HG02798 (cell line): ENCODE data around the gene EFHD1.

Source experiments
- ATAC-seq: cut with Tn5 transposase; IDR thresholded peaks from one replicate; pipeline ENCODE4 v1.9.1; 2021; ENCODE audit warnings: mild to moderate bottlenecking; ENCODE audit not compliant: unreplicated experiment, poor library complexity

EFHD1 gene, protein sequence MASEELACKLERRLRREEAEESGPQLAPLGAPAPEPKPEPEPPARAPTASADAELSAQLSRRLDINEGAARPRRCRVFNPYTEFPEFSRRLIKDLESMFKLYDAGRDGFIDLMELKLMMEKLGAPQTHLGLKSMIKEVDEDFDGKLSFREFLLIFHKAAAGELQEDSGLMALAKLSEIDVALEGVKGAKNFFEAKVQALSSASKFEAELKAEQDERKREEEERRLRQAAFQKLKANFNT

DNA sequence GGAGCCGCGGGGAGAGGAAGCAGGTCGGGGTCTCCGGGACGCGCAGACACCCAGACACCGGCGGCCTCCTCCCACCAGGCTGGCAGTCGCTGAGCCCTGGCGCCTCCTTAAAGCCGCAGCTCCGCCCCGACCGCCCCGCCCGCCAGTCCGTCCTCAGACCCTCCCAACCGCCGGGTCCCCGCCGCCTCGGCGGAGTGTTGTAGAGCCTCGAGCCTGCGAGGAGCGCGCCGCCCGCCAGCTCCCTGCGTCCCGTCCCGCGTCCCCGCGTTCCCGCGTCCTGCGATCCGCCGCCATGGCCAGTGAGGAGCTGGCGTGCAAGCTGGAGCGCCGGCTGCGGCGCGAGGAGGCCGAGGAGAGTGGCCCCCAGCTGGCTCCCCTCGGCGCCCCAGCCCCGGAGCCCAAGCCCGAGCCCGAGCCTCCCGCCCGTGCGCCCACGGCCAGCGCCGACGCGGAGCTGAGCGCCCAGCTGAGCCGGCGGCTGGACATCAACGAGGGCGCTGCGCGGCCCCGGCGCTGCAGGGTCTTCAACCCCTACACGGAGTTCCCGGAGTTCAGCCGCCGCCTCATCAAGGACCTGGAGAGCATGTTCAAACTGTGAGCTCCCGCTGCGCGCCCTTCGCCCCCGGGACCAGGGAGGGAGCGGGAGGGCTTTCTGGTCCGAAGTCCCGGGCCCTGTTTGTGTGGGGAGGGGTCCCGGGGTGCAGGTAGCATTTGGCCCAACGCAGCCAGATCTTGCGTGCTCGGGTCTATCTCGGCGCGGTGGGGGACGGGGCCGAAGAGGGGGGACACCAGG, at the start of gene EFHD1:
Gene EFHD1 (plus strand): TSS at position 192 of the 793 bp plus-strand sequence. CDS start 101 bp downstream, at position 293.
- ATAC-seq, result no peak

DNA sequence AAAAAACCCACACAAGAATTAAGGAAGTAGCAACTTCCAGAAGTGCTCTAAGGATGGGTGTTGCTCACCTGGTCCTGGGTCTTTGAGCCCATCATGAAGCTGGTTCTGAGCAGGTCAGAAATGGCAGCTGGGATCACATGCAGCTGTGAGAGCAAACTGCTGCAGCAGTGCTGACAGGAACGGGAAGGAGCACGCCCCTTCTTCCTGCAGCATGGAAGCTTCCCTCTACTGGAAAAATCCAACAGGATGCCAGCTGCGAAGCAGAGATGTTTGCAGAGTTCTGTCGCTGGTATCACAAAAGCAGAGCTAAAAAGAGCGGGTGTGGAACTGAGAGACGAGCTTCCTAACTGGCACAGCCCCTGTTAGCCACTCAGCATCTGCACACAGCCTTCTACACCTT, 49.2 kb upstream of the EFHD1 start:
- ATAC-seq, result no peak

DNA sequence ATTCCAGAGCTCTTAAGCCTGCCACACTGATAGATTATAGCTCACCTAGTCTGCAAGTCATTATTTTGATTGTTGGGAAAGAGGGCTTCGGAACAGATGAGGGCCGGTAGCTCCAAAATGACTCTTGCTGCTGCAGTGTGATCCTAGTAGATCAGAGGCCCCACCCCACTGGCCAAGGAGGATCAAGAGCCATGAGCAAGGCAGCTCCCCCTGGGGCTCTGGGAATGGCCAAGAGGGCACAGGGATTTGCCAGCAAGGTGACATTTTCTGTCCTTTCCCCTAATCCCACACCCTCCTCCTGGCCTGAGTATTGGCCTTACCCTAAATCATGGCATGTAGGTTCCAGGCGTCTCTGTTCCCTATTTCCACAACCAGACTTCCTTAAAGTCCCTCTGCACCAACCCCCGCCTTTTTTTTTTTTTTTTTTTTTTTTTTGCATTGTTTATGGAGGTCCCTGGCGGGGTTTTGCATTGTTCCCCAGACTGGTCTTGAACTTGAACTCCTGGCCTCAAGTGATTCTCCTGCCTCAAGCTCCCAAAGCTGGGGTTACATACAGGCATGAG, 46.4 kb upstream of the EFHD1 start:
- no peak for ATAC-seq

DNA sequence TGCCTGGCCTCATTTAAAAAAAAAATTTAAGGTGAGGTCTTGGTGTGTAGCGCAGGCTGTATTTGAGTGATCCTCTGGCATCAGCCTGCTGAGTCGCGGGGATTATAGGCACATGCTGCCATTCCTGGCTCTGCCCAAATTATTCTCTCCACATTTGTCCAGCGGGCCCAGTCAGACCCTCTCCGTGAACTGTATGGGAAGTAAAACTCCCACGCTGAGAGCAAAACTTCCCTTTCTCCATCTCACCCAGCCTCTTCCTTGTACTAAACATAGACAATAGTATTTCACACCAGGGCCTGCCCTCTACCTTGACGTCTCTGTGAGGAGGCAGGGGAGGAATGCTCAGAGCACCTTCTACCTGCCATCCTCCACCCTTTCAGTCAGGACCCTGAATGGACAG, 45.9 kb upstream of the EFHD1 start:
- ATAC-seq, result no peak

DNA sequence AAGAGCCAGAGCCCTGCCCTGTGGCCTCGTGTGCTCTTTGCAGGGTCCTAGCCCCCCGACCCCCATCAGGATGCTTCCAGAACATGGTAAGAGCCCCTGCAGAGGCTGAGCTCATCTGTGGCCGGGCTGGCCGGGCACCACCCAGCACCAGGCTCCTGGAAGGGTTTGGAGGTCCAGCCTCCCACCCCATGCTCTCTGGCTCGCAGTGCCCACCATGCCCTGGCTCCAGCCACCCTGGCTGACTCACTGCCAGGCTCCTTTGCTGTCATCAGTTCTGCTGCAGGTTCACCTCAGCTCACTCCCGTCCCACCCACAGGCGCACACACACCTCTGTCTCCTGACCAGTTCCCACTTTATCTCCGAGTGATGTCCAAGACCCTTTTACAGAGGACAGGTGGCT, 45.4 kb upstream of the EFHD1 start:
- no peak for ATAC-seq

DNA sequence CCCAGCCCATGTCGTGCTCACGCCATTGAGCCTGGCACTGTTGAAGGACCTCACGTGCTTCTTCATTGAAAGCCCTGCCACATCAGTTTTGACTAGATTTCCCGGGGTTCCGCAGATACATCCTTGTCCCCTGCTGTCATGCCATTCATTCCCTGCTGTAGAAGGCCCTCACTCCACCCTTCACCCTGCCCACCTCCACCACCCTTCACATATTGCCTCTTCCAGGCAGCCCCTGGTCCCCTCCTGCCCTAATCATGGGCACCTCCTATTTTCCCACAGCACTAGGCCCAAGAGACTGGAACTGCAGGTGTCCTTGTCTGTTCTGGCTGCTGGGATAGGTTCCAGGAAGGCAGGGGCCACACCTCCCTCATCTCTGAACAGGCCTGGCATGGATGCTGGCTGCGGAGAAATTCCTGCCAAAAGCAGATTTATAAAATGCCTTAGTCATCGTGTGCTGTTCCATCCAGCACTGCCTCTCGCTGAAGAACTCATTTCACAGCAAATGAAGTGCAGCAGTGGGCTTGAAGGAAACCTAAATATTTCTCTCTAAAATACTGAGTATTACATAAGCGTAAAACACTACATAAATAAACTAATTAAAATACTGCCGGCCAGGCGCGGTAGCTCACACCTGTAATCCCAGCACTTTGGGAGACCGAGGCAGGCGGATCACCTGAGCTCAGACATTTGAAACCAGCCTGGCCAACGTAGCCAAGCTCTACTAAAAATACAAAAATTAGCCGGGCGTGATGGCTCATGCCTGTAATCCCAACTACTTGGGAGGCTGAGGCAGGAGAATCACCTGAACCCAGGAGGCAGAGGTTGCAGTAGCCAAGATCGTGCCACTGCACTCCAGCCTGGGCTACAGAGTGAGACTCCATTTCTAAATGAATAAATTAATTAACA, 44.5 kb upstream of the EFHD1 start:
- no peak for ATAC-seq

DNA sequence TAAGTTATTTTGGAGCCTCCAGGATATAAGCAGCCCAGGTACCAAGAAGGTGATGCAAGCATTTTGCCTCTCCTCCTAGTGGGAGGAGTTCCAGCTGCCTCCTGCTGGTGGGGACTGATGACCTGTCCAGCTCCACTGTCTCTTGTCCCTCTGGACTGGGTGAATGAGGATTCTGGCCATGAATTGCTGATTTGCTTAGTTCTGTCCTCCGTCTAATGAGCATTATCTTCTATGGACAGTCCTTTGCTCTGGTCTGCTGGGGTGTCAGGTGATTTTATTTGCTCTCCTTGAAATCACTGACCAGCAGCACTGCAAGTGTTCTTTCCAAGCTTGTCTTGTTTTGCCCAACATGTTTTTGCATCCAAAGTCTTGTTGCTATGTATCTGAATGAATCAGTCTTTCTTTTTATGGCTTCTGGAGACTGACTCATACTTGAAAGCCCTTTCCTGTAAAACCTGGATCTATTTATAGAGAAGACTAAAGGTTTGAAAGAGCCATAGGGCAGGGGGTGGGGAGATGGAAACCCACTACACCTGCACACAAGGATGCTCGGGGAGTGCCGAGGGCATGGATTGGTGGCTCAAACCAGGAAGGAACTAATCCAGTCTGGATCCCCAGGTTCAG, 40.5 kb upstream of the EFHD1 start:
- no peak for ATAC-seq

DNA sequence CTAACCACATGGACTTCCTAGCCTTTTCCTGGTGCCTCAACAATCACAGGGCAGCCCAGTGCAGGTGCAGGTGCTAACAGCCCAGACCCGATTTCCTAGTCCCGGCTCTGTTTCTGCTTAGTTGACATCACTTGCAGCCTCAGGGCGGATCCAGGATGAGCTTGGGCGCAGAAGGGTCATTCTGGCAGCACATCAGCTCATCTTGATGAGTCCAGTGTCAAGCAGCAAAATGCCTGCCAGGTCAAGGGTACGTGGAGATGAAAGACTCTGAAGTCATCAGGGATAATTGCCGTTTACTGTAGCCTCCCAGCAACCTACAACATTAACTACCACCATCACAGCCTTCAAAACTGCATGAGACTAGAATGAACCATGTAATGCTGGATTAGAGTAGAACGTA, 39.4 kb upstream of the EFHD1 start:
- ATAC-seq, result no peak

DNA sequence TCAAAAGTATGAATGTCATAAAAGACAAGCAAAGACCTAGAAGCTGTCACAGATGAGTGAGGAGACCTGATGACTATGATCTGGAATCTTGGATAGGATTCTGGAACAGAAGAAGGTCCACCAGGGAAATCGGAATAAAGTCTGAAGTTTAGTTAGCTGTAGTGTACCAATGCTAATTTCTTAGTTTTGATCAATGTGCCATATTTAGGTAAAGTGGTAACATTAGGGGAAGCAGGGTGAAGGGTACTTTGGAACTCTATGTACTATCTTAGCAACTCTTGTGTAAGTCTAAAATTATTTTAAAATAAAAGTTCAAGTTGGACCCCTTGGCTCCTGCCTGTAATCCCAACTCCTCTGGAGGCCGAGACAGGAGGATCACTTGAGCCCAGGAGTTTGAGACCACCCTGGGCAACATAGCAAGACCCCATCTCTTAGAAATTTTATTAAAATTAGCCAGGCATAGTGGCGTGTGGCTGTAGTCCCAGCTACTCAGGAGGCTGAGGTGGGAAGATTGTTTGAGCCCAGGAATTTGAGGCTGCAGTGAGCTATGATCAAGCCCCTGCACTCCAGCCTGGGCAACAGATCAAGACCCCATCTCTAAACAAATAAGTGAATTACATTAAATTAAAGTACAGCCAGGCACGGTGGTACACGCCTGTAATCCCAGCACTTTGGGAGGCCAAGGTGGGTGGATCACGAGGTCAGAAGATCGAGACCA, 35.9 kb upstream of the EFHD1 start:
- ATAC-seq, result no peak

DNA sequence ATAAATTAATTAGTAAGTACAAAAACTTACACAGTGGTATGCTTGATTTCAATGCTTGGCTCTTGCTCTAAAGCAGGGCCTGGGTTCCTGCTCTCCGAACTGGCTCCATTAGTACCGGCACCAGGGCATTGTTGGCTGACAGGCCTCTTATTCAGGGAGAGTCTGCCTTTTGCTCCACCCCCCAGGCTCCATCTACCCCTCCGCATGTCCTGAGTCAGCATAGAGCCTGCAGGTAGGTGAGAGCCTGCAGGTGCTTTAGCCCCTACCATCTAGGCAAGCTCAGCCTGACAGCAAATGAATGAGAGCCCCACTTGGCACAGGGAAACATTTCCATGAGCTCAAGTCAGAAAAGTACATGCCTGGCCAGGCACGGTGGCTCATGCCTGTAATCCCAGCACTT, 35.1 kb upstream of the EFHD1 start:
- no peak for ATAC-seq

DNA sequence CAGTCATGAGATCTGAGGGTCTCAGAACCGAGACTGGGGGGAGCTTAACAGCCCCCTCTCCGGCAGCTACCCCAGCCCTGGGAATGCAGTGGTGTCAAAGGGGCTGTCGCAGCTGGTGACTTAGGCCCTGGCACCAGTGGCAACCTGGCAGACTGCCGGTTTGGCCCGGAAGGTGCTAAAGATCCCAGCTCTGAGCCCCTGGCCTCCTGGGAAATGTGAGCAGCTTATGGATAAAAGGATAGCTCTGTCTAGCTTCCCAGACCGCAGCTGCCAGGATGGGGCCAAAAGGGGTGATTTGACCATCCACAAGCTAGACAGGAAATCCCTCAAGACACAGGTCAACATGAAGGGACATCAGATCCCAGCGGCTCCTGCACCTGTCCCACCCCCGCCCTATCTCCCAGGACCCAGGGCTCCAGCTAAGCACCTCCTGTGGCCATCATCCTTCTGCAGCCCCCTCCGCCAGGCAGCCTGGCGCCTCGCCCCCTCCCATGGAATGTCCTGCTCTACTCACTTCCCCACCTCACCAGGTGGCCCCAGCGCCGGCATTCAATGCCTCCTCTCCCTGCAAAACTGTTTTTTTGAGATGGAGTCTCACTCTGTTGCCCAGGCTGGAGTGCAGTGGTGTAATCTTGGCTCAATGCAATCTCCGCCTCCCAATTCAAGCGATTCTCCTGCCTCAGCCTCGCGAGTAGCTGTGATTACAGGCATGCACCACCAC, 33.2 kb upstream of the EFHD1 start:
- ATAC-seq, result no peak

DNA sequence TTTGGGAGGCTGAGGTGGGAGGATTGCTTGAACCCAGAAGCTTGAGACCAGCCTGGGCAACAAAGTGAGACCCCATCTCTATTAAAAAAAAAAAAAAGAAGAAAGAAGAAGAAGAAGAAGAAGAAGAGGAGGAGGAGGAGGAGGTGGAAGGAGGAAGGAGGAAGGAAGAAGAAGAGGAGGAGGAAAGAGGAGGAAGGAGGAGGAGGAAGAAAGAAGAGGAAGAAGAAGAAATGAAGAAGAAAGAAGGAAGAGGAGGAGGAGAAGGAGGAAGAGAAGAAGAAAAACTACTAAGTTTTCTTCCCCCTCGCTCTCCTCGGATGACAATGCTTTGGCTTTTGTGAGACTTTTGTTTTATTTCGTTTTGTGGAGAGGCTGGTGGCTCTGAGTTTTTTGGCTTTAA, 30.1 kb upstream of the EFHD1 start:
- ATAC-seq, result no peak

DNA sequence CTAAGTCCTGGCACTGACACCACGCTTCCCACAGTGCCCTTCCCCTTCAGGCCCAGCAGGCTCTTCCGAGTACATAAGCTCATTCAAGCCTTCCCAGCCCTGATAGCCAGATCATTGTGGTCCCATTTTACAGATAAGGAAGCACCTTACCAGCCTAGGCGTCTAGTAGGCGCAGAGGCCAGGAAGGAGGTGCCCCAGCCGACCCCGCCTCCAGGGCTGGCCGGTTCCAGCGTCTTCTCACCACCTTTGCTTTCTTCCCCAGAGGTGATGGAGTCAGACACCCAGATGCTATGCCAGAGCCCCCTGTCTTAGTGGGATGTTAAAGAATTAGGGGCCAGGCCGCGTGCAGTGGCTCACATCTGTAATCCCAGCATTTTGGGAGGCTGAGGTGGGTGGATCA, 28.9 kb upstream of the EFHD1 start:
- ATAC-seq, result no peak

DNA sequence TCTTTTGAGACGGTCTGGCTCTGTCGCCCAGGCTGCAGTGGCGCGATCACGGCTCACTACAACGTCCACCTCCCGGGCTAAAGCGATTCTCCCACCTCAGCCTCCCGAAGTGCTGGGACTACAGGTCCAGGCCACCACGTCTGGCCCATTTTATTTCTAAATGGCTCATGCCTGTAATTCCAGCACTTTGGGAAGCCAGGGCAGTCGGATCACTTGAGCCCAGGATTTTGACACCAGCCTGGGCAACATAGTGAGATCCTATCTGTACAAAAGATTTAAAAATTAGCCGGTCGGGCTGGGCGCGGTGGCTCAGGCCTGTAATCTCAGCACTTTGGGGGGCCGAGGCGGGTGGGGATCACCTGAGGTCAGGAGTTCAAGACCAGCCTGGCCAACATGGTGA, 26.4 kb upstream of the EFHD1 start:
- no peak for ATAC-seq

DNA sequence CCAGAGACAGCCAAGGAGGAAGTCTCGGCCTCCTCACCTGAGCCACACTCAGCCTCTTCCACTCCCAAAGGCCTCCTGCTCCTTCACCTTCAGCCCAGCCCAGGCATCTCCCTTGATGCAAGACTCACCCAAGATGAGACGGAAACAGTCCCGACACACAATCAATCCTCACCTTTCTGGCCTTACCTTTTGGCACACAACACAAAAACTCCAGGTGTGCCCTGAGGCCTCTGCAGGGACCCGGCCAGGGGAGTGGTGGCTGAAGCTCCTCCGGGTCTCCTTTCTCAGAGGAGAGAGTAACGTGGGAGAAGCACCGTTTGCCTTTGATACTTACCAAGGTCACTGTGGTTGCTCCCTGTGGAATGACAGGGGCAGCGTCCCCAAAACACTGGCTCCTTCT, 23.8 kb upstream of the EFHD1 start:
- ATAC-seq, result no peak

DNA sequence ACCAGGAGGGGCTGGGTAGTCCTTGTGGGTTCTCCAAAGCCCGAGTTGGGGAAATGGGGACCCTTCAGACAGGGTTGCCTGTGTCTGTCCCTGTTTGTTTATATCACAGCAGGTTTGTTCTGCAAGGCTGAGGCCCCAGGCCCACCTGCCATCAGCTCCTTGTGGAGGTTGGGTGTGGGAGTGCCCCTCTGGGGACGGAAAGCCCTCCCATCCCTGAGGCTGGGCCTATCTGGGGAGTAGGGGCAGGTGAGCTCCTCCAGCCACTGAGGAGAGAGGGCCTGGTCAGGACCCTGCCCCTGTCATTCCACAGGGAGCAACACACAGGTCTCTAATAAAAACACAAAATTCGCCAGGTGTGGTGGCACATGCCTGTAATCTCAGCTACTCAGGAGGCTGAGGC, 23.3 kb upstream of the EFHD1 start:
- no peak for ATAC-seq

DNA sequence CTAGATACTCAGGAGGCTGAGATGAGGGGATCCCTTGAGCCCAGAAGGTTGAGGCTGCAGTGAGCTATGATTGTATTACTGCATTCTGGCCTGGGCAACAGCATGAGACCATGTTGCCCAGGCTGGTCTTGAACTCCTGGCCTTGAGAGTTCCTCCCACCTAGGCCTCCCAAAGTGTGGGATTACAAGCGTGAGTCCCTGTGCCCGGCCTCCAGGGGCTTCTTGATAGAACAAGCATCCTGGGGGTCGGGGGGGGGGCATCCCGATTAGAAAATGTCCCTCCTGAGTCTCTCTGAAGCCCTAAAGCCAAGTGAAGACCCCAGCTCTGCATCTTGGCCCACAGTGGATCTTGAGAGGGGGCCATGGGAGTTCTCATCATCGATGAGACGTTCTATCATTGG, 22.3 kb upstream of the EFHD1 start:
- no peak for ATAC-seq

DNA sequence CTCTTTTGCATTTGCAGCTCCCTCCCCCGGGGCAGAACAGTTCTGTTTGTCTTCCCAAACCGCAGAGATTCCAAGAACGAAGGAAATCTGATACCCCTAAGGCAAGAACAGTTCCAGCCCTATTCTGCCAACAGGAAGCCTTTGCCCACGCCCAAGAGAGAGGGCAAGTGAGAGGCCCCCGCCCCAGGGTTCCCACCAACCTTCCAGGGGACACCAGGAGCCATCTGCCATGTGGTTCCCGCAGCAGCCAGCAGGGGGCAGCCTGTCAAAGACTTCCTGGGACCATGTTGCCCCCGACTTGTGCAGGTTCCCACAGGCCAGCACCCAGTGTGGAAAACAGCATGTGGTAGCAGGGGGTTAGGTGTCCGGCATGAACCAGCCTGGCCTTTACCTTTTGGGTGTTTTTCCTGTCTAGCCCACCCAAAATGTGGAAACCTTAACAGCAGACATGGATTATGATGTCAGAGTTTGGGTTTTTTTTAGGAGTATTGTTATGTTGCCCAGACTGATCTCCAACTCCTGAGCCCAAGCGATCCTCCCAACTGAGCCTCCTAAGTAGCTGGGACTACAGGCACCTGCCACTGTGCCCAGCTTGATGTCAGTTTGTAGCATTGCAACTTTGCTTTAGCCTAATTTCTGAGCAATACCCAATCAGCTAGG, 21.7 kb upstream of the EFHD1 start:
- ATAC-seq, result no peak
